ENCODE results near the gene TXNRD1. TPM values are rescaled to one million over a fixed set of nuclear protein-coding genes. Genes with fewer than 3 reads are reported as not detected.

The TXNRD1 gene
- 100 to 1,000 TPM in 2 of 5 donors, 10 to 100 TPM in 3; 61.8 to 208 (median 89.5) TPM for total RNA-seq
- polyA plus RNA-seq = 10 to 100 TPM; 19.4 to 64.3 (median 54.2) TPM
- long read RNA-seq, donor 1 = 0 reads
- long read RNA-seq, donor 2 = 0 reads
- long read RNA-seq, donor 3, partial matches to known transcripts = 0 of 3 reads
- long read RNA-seq, donor 3, other reads (novel, unspliced or antisense) = 0 of 3 reads
- long read RNA-seq, donor 4, partial matches to known transcripts = 0 of 1 reads
- long read RNA-seq, donor 4, other reads (novel, unspliced or antisense) = 0 of 1 reads
- long read RNA-seq, donor 5, partial matches to known transcripts = 0 of 4 reads
- long read RNA-seq, donor 5, other reads (novel, unspliced or antisense) = 0 of 4 reads
- long read RNA-seq, donor 6, transcript TXNRD1-205 (15 exons, 3,930 nt) = major isoform, 5 of 5 reads
- long read RNA-seq, donor 6, partial matches to known transcripts = 0 of 5 reads
- long read RNA-seq, donor 6, other reads (novel, unspliced or antisense) = 0 of 5 reads
- long read RNA-seq, donor 7, transcript TXNRD1-205 (15 exons, 3,930 nt) = major isoform, 6 of 6 reads
- long read RNA-seq, donor 7, partial matches to known transcripts = 0 of 6 reads
- long read RNA-seq, donor 7, other reads (novel, unspliced or antisense) = 0 of 6 reads
- long read RNA-seq, donor 8, partial matches to known transcripts = 0 of 5 reads
- long read RNA-seq, donor 8, other reads (novel, unspliced or antisense) = 0 of 5 reads
- long read RNA-seq, donor 9, partial matches to known transcripts = 0 of 3 reads
- long read RNA-seq, donor 9, other reads (novel, unspliced or antisense) = 0 of 3 reads
- long read RNA-seq, donor 10 = 0 reads

DNA sequence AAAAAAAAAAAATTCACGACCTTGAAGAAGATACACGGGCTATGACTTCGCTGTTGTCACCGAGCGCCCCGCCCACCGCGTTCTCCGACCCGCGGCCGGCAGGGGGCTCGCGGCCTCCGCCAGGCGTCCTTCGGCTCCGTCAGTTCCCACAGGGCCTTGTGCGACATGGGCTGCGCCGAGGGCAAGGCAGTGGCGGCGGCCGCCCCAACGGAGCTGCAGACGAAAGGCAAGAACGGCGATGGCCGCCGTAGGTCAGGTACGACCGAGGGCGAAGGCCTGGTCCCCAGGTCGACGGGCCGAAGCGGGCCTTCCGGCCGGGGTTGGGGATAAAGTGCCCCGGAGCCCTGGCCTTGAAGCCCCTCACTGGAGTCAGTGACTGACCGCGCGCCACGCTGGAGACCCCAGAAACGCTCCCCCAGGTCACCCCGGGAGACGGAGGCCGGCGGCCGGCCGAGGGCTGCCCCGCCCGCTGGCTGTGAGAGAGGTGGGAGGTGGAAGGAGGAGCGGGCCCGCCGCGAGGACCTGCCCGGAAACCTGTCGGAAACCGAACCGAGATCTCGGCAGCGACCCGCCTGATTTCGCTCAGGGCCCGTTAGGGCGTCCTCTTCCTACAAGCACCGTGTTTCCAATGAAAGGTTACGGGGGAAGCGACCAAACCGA lies at the start of gene TXNRD1:
Gene TXNRD1 (plus strand): TSS at position 142 of the 660 bp plus-strand sequence. CDS start 24 bp downstream, at position 166.
- Histone ChIP-seq H3K4me3 (peak within 1 kb of the TSS; percentile 50 to 64 (median 60)), H3K36me3 (no peaks in the 10 kb centered on the region), H3K4me1 (peaks cover 18 to 48% (median 36%) of the 10 kb centered on the region in 4 donors), H3K27ac (peak within 1 kb of the TSS in 4 of 5 donors; percentile 70 to 93 (median 84)), H3K27me3 (no peaks in the 10 kb centered on the region), H3K9me3 (no peaks in the 10 kb centered on the region)
- no peak for TF ChIP-seq EP300 (IDR thresholded peaks at IDR 0.05)
- TF ChIP-seq POLR2AphosphoS5 (IDR thresholded peaks at IDR 0.05) = peak; percentile 79 to 94 (median 82)
- TF ChIP-seq POLR2A (IDR thresholded peaks at IDR 0.05) = no peak
- TF ChIP-seq, protein P1, sequence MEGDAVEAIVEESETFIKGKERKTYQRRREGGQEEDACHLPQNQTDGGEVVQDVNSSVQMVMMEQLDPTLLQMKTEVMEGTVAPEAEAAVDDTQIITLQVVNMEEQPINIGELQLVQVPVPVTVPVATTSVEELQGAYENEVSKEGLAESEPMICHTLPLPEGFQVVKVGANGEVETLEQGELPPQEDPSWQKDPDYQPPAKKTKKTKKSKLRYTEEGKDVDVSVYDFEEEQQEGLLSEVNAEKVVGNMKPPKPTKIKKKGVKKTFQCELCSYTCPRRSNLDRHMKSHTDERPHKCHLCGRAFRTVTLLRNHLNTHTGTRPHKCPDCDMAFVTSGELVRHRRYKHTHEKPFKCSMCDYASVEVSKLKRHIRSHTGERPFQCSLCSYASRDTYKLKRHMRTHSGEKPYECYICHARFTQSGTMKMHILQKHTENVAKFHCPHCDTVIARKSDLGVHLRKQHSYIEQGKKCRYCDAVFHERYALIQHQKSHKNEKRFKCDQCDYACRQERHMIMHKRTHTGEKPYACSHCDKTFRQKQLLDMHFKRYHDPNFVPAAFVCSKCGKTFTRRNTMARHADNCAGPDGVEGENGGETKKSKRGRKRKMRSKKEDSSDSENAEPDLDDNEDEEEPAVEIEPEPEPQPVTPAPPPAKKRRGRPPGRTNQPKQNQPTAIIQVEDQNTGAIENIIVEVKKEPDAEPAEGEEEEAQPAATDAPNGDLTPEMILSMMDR (IDR thresholded peaks at IDR 0.05) = peak in 6 of 7 experiments; percentile 52 to 87 (median 80)
- intact Hi-C loops (cut with DNase I; ENCODE audit: low total_unique reads) = loop anchor here (10.0 kb wide), 1 partner anchor 89 kb away; the partner anchor contains the start of gene EID3
- 5 to 9% (median 6%) methylated on average over 44 to 71 of the region's 71 CpGs for WGBS, 5 donors
- DNase-seq = peak; percentile 87 to 94

DNA sequence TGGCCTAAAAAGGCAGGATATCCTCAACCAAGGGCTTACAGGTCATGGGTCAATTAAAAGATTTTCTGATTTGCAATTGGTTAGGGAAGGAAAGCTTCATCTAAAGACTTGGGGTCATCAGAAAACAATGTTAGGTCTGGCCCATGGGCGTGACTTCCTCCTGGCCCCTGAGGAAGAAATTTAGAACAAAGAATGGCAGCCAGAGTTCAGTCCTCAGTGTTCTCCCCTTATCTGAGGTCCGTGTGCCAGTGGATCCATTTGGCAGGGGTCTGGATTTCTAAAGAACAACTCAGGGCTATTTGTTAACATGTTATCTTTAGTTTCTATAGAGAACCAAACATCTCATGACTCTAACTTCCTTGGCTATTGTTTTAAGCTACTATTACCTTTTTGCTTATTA lies 49.8 kb upstream of the TXNRD1 start:
- no peak for TF ChIP-seq POLR2A (IDR thresholded peaks at IDR 0.05)
- TF ChIP-seq, protein P1 (IDR thresholded peaks at IDR 0.05) = no peak
- no peak for TF ChIP-seq POLR2AphosphoS5 (IDR thresholded peaks at IDR 0.05)
- no peak for TF ChIP-seq EP300 (IDR thresholded peaks at IDR 0.05)
- Histone ChIP-seq H3K4me1 (no peaks in the 10 kb centered on the region), H3K27me3 (no peaks in the 10 kb centered on the region), H3K9me3 (no peaks in the 10 kb centered on the region), H3K4me3 (no peak overlapping the region), H3K36me3 (no peaks in the 10 kb centered on the region), H3K27ac (no peak overlapping the region)
- no peak for DNase-seq
- WGBS, 5 donors = 27 to 71% (median 36%) methylated on average over 2 of the region's 2 CpGs
- intact Hi-C loops (cut with DNase I; ENCODE audit: low total_unique reads) = no loop called here

DNA sequence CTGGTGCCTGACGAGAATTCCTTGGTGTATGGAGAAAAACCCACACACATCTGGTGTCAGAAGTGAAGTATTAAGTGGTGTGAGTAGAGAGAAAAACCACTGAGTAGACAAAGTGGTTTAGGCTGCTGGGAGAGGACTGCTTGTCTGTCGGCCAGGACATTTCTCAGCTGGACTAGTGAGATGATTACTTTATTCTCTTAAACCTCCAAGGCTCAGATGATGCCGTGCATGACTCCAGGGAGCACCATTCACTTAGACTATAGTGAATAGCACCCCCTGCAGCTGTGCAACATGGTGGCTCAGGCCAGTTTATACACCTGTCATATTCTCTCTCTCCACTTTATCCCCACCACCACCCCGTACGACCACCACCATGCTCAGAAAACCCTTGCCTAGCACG lies 49.1 kb upstream of the TXNRD1 start:
- H3K4me1 ChIP-seq = peaks cover 0 to 4% (median 0%) of the 10 kb centered on the region in 4 donors
- H3K36me3 ChIP-seq = no peaks in the 10 kb centered on the region
- no peaks in the 10 kb centered on the region for H3K27me3 ChIP-seq
- DNase-seq = no peak
- no peaks in the 10 kb centered on the region for H3K9me3 ChIP-seq
- 65 to 89% (median 79%) methylated on average over 6 of the region's 6 CpGs for WGBS, 5 donors
- intact Hi-C loops (cut with DNase I; ENCODE audit: low total_unique reads) = no loop called here
- H3K4me3 ChIP-seq = no peak overlapping the region
- TF ChIP-seq POLR2AphosphoS5 (IDR thresholded peaks at IDR 0.05) (no peak), EP300 (IDR thresholded peaks at IDR 0.05) (no peak), POLR2A (IDR thresholded peaks at IDR 0.05) (no peak)
- TF ChIP-seq, protein P1 (IDR thresholded peaks at IDR 0.05) = no peak
- no peak overlapping the region for H3K27ac ChIP-seq
